ENCODE data around the gene CLPTM1L.

DNA sequence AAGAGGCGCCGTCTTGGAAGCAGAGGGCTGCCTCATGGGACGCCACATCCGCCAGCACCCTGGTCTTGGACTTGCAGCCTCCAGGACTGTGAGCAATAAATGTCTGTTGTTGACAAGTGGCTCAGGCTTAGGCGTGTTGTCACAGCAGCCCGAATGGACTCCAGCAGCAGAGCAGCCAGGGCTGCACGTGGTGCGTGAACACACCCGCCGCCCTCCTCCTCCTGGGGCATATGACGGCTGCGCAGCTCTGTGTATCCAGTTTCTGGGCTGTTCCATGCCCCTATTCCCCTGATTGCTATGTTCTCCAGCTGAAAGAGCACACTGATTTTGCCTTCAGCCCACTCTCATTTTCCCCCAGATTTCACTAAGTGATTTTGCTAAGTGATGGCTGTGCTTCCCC, 36.0 kb upstream of the CLPTM1L start:
- TF ChIP-seq POLR2A (IDR thresholded peaks at IDR 0.05) (no peak), CTCF (IDR thresholded peaks at IDR 0.05) (no peak), POLR2AphosphoS5 (IDR thresholded peaks at IDR 0.05) (no peak)

Data from breast epithelium (tissue), 3 donors.